Measurements from ENCODE around the gene UQCR11.

UQCR11 gene

DNA sequence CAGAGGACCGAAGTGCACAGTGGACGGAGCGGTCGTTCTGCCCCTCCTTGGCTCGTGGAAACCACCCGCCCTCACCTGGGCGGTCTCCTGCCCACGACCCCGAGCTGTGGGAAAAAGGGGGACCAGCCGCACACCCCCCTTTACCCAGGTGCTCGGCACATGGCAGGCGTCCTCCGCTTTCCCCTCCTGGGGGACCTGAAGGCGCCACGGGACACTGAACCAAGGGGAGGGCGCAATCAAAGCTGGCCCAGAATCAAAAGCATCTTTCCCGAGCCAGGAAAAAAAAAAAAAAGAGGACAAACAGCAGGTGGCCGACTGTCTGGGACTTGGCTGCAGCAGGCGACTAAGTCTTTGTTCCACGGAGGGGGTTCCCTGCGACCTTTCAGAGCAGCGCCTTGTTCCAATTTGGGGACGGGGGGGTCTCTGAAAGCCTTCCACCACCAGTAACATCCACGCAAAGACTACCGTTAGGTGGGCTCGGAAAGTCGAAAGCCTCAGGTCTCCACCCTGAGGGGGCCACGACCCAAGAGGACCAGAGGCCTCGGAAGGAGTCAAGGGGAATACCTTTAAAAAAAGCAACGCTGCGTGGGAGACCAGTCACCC lies 13.7 kb downstream of the UQCR11 start:
- Histone ChIP-seq H3K9me3 (no peaks in the 10 kb centered on the region), H3K4me1 (peaks cover 0 to 33% (median 23%) of the 10 kb centered on the region in 4 donors), H3K4me3 (peak overlapping the region; percentile 58 to 71), H3K36me3 (peaks cover 2 to 23% (median 3%) of the 10 kb centered on the region in 3 donors), H3K27ac (peak overlapping the region; percentile 83 to 89), H3K27me3 (no peaks in the 10 kb centered on the region)
- intact Hi-C loops (cut with DNase I; ENCODE audit: low total_unique reads), result no loop called here
- no peak for DNase-seq
- no peak for TF ChIP-seq CTCF (IDR thresholded peaks at IDR 0.05)

- Histone ChIP-seq H3K36me3 (peaks cover 0 to 19% (median 0%) of the 10 kb centered on the region in 3 donors), H3K9me3 (no peaks in the 10 kb centered on the region), H3K27me3 (no peaks in the 10 kb centered on the region), H3K4me3 (peak overlapping the region; percentile 58 to 71), H3K4me1 (peaks cover 0 to 37% (median 23%) of the 10 kb centered on the region in 4 donors), H3K27ac (peak overlapping the region; percentile 83 to 89)
- no peak for DNase-seq
- intact Hi-C loops (cut with DNase I; ENCODE audit: low total_unique reads), result no loop called here
- no peak for TF ChIP-seq CTCF (IDR thresholded peaks at IDR 0.05)
Measured at GRCh38 chr19:1590641-1591397, 14.4 kb downstream of the UQCR11 start.

DNA sequence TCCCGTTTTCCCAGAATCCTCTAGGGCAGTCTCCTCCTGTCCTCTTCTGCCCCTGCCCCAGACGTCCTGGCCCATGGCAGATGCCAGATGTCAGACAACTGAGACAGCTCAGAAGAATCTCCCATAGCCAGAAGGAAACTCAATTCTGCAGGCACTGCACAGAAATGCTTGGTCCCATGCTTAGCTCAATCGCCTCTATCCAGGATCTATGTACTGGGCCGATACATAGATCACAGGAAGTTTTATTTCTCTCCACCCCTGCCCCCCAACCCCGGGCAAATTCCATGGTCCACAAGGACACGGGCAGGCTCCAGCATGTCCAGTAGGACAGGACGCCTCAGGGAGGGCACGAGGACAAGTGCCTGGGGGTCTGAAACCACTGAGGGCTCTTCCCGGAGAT lies 17.4 kb downstream of the UQCR11 start:
- H3K4me1 ChIP-seq, result peaks cover 0 to 28% (median 17%) of the 10 kb centered on the region in 4 donors
- intact Hi-C loops (cut with DNase I; ENCODE audit: low total_unique reads), result no loop called here
- H3K36me3 ChIP-seq, result peaks cover 11 to 28% (median 20%) of the 10 kb centered on the region in 3 donors
- no peak overlapping the region for H3K27ac ChIP-seq
- H3K9me3 ChIP-seq, result no peaks in the 10 kb centered on the region
- no peak for DNase-seq
- no peak for TF ChIP-seq CTCF (IDR thresholded peaks at IDR 0.05)
- H3K4me3 ChIP-seq, result no peak overlapping the region
- H3K27me3 ChIP-seq, result no peaks in the 10 kb centered on the region

DNA sequence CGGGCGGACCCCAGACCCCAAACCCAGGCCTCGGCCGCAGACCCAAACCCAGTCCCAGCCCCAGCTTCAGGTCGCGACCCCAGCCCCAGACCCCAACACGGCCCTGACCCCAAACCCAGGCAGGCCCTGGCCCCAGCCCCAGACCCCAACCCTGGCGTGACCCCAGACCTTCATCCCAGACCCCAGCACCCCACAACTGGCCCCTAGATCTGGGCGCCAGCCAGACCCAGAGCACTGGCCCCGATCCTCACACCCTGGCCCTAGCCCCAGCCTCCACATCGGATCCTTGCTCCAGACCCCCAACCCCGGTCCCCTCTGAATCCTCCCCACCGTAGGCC lies 20.1 kb downstream of the UQCR11 start:
- Histone ChIP-seq H3K27me3 (no peaks in the 10 kb centered on the region), H3K36me3 (peaks cover 35 to 54% (median 47%) of the 10 kb centered on the region in 3 donors), H3K27ac (no peak overlapping the region), H3K9me3 (no peaks in the 10 kb centered on the region), H3K4me3 (no peak overlapping the region), H3K4me1 (peaks cover 0 to 10% (median 2%) of the 10 kb centered on the region in 4 donors)
- no peak for TF ChIP-seq CTCF (IDR thresholded peaks at IDR 0.05)
- DNase-seq, result no peak
- intact Hi-C loops (cut with DNase I; ENCODE audit: low total_unique reads), result no loop called here

DNA sequence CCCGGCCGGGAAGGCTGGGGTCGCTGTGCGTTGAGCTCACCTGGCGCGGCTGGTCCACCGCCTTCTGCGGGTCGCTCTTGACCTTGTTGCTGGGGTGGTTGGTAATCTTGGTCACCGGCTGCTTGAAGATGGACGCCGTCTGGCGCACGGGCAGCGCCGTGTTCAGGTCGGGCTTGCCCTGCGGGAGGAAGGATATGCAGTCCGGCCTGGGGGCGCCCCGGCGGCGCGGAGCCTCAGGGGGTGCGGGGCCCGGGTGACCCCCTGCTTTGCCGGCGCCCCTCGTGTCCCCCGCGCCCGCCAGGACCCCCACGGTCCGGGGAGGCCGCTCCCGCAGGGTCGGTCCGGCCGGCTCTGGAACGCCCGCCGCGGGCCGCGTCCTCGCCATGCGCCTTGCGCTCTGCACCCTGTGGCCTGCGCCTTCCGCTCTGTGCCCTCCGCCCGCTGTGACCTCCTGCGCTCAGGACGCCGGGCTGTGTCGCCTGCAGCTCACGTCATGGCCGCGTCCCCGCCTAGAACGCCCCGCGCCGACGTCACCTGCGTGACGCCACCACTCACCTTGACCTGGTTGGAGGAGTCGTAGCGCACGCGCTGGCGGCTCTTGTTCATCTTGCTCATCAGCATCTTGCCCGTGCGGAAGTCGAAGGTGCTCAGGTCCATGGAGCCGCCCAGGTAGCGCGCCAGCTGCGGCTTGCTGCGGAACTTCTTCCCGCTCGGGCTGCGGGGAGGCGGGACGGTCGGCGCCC lies 20.6 kb downstream of the UQCR11 start:
- Histone ChIP-seq H3K4me3 (no peak overlapping the region), H3K27ac (no peak overlapping the region), H3K9me3 (no peaks in the 10 kb centered on the region), H3K36me3 (peaks cover 40 to 60% (median 52%) of the 10 kb centered on the region in 3 donors), H3K27me3 (no peaks in the 10 kb centered on the region), H3K4me1 (peaks cover 0 to 6% (median 0%) of the 10 kb centered on the region in 4 donors)
- no peak for TF ChIP-seq CTCF (IDR thresholded peaks at IDR 0.05)
- no peak for DNase-seq
- intact Hi-C loops (cut with DNase I; ENCODE audit: low total_unique reads), result no loop called here

Measured in tibial artery (tissue), 4 donors.